HUES48 (cell line): ENCODE results near the gene WFDC1.
"Not testable (repeated sequence)": the region's sequence is repeated elsewhere in the genome, so short reads cannot be mapped to it uniquely, and the experiment has no call there.

ENCODE experiments used
- H3K27ac ChIP-seq: one replicate; pipeline ENCODE4 v1.7.0; 2013; ENCODE audit warnings: low read depth, low read length, inconsistent platforms
- H3K27me3 ChIP-seq: 2 replicates; pipeline ENCODE4 v1.6.1; 2013; ENCODE audit warnings: mild to moderate bottlenecking, low read length; ENCODE audit not compliant: control insufficient read depth, insufficient read depth
- H3K36me3 ChIP-seq: 2 replicates; pipeline ENCODE4 v1.6.1; 2013; ENCODE audit warnings: low read length; ENCODE audit not compliant: control insufficient read depth, insufficient read depth
- H3K4me1 ChIP-seq: 2 replicates; pipeline ENCODE4 v1.6.1; 2013; ENCODE audit warnings: mild to moderate bottlenecking, low read length; ENCODE audit not compliant: control insufficient read depth, insufficient read depth
- H3K4me3 ChIP-seq: 2 replicates; pipeline ENCODE4 v1.5.1; 2013; ENCODE audit warnings: mild to moderate bottlenecking, low read depth, low read length
- H3K9ac ChIP-seq: 2 replicates; pipeline ENCODE4 v1.6.1; 2013; ENCODE audit warnings: mild to moderate bottlenecking, low read depth, low read length, moderate library complexity
- H3K9me3 ChIP-seq: 2 replicates; pipeline ENCODE4 v1.6.1; 2013; ENCODE audit warnings: low read length; ENCODE audit not compliant: control insufficient read depth, insufficient read depth

The WFDC1 gene

GRCh38 chr16:84339766-84340165 is 45.1 kb downstream of the WFDC1 start:
- no peaks in the 10 kb centered on the region for H3K36me3 ChIP-seq
- H3K4me3 ChIP-seq, result no peak overlapping the region
- H3K27me3 ChIP-seq, result no peaks in the 10 kb centered on the region
- H3K9me3 ChIP-seq, result no peaks in the 10 kb centered on the region
- no peak overlapping the region for H3K27ac ChIP-seq
- H3K4me1 ChIP-seq, result no peaks in the 10 kb centered on the region
- no peak overlapping the region for H3K9ac ChIP-seq

GRCh38 chr16:84340325-84341040 is 45.8 kb downstream of the WFDC1 start:
- no peak overlapping the region for H3K27ac ChIP-seq
- H3K27me3 ChIP-seq, result no peaks in the 10 kb centered on the region

DNA sequence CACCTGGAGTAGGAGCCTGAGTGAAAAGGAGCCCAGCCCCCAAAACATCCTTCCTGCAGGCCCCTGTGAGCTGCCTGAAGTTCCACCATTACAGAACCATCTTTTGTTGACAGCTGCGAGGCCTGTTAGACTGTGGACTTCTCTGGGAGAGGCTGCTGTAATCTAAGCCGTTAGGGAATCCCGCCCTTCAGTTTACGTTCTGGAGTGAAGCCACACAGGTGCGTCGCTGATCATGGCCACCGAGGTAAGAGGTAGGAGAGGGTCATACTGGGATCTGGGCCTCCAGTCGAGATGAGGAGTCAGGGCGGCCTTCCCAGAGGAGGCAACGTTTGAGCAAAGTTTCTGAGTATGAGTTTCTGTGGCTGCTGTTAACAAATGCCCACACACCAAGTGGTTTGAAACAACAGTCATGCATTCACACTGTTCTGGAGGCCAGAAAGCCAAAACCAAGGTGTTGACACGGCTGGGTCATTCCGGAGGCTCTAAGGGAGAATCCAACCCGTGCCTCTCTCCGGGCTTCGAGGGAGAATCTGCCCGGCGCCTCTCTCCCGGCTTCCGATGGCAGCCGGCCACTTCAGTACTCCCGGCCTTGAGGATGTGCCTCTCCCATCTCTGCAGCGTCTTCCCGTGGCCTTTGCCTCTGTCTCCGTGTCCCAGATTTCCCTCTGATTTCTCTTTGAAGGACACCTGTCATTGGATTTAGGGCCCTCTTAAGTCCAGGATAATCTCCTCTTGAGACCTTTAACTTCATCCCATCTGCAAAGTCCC is 47.0 kb downstream of the WFDC1 start:
- no peaks in the 10 kb centered on the region for H3K36me3 ChIP-seq
- H3K9ac ChIP-seq, result no peak overlapping the region
- H3K27ac ChIP-seq, result no peak overlapping the region
- H3K4me3 ChIP-seq, result no peak overlapping the region
- H3K9me3 ChIP-seq, result no peaks in the 10 kb centered on the region
- H3K27me3 ChIP-seq, result no peaks in the 10 kb centered on the region
- H3K4me1 ChIP-seq, result no peaks in the 10 kb centered on the region

More at GRCh38 chr16:84340325-84341040, 45.8 kb downstream of the WFDC1 start:
- no peak overlapping the region for H3K4me3 ChIP-seq
- no peaks in the 10 kb centered on the region for H3K9me3 ChIP-seq
- H3K9ac ChIP-seq, result no peak overlapping the region
- no peaks in the 10 kb centered on the region for H3K36me3 ChIP-seq
- H3K4me1 ChIP-seq, result no peaks in the 10 kb centered on the region

- not testable (repeated sequence) for H3K27ac ChIP-seq, H3K4me3 ChIP-seq, H3K4me1 ChIP-seq, H3K9me3 ChIP-seq, H3K9ac ChIP-seq, H3K27me3 ChIP-seq, H3K36me3 ChIP-seq
These were observed 49.1 kb downstream of the WFDC1 start for GRCh38 chr16:84343800-84344199.

DNA sequence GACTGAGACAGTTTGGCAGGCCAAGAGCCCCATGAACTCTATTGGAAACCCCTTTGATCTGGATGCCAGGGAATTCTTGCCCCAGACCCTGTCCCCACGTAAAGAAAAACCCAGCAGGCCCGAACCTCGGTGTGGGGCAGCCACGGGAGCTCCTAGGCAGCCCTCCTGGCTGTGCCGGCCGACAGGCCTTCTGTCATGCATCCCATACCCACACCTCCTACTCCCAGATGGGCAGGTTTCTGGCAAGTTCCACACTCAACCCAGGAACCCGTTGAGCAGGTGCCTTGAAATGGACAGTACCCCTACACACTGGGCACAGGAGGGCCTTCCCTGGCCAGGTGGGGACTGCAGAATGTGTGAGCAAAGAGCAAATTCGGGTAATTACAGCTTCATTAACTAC is 50.1 kb downstream of the WFDC1 start:
- no peak overlapping the region for H3K27ac ChIP-seq
- H3K27me3 ChIP-seq, result no peaks in the 10 kb centered on the region
- no peak overlapping the region for H3K9ac ChIP-seq

GRCh38 chr16:84347161-84347560 is 52.5 kb downstream of the WFDC1 start:
- Histone ChIP-seq H3K9me3 (no peaks in the 10 kb centered on the region), H3K4me1 (no peaks in the 10 kb centered on the region), H3K27me3 (no peaks in the 10 kb centered on the region), H3K36me3 (no peaks in the 10 kb centered on the region), H3K27ac (no peak overlapping the region), H3K4me3 (no peak overlapping the region), H3K9ac (no peak overlapping the region)

More for the DNA sequence above, 50.1 kb downstream of the WFDC1 start:
- Histone ChIP-seq H3K4me1 (no peaks in the 10 kb centered on the region), H3K36me3 (no peaks in the 10 kb centered on the region), H3K4me3 (no peak overlapping the region), H3K9me3 (no peaks in the 10 kb centered on the region)

DNA sequence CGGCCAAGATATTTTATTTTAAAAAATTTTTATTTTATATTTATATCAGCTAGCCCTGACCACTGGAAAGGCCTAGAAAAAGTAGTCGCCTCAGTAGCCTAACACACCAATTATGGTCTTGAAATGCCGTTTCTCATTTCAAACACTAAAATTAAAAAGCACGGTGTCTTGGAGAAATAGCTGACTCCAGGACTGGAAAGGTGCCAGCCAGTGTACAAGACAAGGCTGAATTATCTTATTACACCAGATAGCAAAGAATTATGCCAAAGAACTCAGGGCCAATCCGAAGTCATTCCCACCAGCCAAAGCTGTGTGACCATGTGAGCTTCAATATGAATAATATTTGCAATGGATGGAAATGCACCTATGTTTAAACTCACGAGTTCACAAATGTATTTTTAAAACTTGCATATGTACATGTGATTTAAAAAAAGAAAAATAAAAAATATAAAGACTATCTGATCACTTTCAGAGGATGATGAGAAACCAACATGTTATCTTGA is 53.8 kb downstream of the WFDC1 start:
- no peaks in the 10 kb centered on the region for H3K36me3 ChIP-seq
- H3K27ac ChIP-seq, result no peak overlapping the region
- H3K4me3 ChIP-seq, result no peak overlapping the region
- H3K9ac ChIP-seq, result no peak overlapping the region
- H3K27me3 ChIP-seq, result no peaks in the 10 kb centered on the region
- H3K9me3 ChIP-seq, result no peaks in the 10 kb centered on the region
- no peaks in the 10 kb centered on the region for H3K4me1 ChIP-seq

DNA sequence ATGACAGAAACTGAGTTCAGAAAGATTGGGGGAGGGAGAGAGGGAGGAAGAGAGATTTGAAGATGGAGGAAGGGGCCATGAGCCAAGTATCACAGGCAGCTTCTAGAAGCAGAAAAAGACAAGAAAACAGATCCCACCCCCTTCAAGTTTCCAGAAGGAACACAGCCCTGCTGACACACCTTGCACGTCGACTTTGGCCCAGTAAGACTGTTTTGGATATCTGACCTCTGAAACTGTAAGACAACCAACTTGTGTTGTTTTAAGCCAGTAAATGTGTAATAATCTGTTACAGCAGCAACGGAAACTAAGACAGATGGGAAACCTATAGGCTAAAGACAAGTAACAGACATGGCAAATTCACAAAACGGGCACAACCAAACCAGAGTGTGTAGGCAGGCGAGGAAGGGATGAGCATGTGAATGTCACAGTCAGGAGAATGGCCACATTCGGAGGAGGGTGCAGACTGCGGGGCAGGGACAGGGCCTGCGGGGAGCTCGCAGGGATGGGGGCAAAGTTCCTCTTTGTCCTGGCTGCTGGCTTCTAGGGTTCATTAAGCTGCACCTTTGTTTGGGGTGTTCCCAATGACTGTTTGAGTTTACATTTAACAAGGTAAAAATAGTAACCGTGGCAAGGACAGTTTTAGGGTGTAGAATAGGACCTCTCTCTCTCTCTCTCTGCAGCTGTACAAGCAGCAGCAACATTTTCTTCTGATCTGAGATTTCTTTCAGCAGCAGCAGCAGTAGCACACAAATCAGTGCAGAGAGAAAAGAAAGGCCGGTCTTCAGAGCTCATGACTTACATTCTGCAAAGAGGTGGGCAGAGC is 55.4 kb downstream of the WFDC1 start:
- no peaks in the 10 kb centered on the region for H3K27me3 ChIP-seq

GRCh38 chr16:84350685-84351400 is 56.2 kb downstream of the WFDC1 start:
- H3K4me1 ChIP-seq, result no peaks in the 10 kb centered on the region
- no peaks in the 10 kb centered on the region for H3K27me3 ChIP-seq
- H3K9ac ChIP-seq, result no peak overlapping the region
- H3K27ac ChIP-seq, result no peak overlapping the region
- no peaks in the 10 kb centered on the region for H3K9me3 ChIP-seq
- H3K36me3 ChIP-seq, result no peaks in the 10 kb centered on the region
- H3K4me3 ChIP-seq, result no peak overlapping the region

More for the DNA sequence above, 55.4 kb downstream of the WFDC1 start:
- Histone ChIP-seq H3K4me1 (no peaks in the 10 kb centered on the region), H3K9me3 (no peaks in the 10 kb centered on the region), H3K36me3 (no peaks in the 10 kb centered on the region), H3K9ac (no peak overlapping the region), H3K27ac (no peak overlapping the region), H3K4me3 (no peak overlapping the region)

- Histone ChIP-seq H3K27me3 (no peaks in the 10 kb centered on the region), H3K9me3 (no peaks in the 10 kb centered on the region), H3K9ac (no peak overlapping the region), H3K27ac (no peak overlapping the region), H3K4me1 (no peaks in the 10 kb centered on the region), H3K4me3 (no peak overlapping the region), H3K36me3 (no peaks in the 10 kb centered on the region)
These were observed 57.0 kb downstream of the WFDC1 start for GRCh38 chr16:84351630-84352029.
